IPS-NIHi7 (cell line): ENCODE measurements around the gene PLET1.
"Not testable (repeated sequence)": the region's sequence is repeated elsewhere in the genome, so short reads cannot be mapped to it uniquely, and the experiment has no call there.

Source experiments
- DNase-seq: peaks from one replicate; pipeline ENCODE4 v3.0.0; 2012; ENCODE audit warnings: mixed read lengths; ENCODE audit errors: extremely low spot score

Gene PLET1

DNA sequence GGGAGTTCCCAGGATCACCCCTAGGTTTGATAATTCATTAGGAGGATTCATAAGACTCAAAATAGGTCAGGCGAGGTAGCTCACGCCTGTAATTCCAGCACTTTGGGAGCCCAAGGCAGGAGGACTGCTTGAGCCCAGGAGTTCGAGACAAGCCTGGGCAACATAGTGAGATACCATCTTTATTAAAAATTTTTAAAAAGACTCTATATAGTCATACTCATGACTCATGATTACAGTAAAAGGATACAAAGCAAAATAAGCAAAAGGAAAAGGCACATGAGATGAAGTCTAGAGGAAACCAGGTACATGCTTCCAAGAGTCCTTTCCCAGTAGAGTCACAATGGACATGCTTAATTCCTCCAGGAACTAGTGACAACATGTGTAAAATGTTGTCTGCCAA is 48.4 kb downstream of the PLET1 start:
- no peak for DNase-seq

DNA sequence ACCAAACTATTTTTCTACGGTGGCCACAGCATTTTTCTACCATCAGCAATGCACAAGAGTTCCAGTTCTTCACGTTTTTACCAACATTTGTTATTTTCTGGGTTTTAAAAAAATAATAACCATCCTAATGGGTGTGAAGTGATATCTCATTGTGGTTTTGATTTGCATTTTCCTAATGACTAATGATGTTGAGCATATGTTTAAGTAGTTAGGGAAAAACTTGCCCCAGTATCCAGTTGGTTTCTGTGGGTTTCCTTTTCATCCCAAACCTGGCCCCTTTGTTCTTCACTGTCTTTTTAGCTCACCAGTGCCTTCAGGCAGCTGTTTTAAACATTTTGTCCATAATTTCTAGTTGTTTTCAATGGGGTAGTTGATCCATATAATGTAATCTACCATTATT is 49.1 kb downstream of the PLET1 start:
- DNase-seq, result no peak

DNA sequence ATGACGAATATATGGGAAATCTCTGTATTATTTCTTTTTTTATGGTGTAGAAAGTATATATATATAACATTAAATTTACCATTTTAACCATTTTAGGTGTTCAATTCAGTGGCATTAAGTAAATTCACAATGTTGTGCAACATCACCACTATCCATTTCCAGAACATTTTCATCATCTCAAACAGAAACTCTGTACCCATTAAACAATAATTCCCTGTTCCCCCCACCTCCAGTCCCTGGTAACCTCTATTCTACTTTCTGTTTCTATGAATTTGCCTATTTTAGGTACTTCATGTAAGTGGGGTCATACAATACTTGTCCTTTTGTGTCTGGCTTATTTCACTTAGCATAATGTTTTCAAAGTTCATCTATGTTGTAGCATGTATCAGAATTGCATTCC is 49.8 kb downstream of the PLET1 start:
- no peak for DNase-seq

DNA sequence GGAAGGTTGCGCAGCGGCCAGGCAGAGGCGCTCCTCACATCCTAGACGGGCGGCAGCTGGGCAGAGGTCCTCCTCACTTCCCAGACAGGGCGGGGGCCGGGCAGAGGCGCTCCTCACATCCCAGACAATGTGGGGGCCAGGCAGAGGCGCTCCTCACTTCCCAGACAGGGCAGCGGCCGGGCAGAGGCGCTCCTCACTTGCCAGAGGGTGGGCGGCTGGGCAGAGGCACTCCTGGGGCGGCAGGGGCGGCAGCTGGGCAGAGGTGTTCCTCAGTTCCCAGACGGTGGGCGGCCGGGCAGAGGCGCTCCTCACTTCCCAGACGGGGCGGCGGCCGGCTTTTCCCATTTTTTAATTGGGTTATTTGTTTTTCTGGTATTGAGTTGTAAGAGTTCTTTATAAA is 54.6 kb downstream of the PLET1 start:
- no peak for DNase-seq

DNA sequence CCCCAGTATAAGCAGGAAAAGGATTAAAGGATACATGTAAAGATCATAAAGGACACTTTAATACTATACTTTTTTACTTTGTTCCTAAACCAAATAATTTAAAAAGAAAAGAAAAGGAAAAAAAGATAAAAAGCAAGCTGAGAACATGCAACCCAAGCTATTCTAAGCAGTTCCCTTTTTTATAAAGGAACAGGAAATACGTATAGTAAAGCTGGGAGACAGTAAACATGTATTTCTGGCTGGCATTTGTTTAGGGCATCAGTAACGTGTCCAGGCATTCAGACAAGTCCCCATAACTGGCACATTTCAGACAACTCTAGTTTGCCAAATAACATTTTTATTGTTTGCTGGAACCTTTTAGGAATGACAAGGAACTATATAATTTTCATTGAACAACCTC is 60.4 kb downstream of the PLET1 start:
- DNase-seq, result no peak

DNA sequence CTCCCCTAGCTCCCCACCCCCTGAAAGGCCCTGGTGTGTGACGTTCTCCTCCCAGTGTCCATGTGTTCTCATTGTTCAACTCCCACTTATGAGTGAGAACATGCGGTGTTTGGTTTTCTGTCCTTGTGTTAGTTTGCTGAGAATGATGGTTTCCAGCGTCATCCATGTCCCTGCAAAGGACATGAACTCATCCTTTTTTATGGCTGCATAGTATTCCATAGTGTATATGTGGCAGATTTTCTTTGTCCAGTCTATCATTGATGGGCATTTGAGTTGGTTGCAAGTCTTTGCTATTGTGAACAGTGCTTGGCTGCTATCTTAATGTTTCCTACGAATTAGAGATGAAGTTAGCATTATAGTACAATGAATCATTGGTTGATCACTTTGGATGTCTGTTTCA is 61.6 kb downstream of the PLET1 start:
- not testable (repeated sequence) for DNase-seq
